Osteoblast (primary cell): ENCODE measurements around the gene CCDC106. TPM values are rescaled to one million over a fixed set of nuclear protein-coding genes. Genes with fewer than 3 reads are reported as not detected.

Experiments used
- DNase-seq: peaks from one replicate; pipeline ENCODE4 v3.0.0; 2011; ENCODE audit warnings: low spot score, mixed read lengths; ENCODE audit not compliant: insufficient read length; ENCODE audit errors: missing footprints
- H2AFZ ChIP-seq: 2 replicates; pipeline ENCODE4 v1.6.0; 2011; ENCODE audit warnings: mild to moderate bottlenecking, low read length
- H3K27ac ChIP-seq: 2 replicates; pipeline ENCODE4 v1.5.1; 2011; ENCODE audit warnings: mild to moderate bottlenecking, low read depth, low read length, moderate library complexity
- H3K27me3 ChIP-seq: 2 replicates; pipeline ENCODE4 v1.6.0; 2012; ENCODE audit warnings: mild to moderate bottlenecking, control low read depth, inconsistent platforms, low read length, moderate library complexity; ENCODE audit not compliant: insufficient read depth
- H3K36me3 ChIP-seq: 2 replicates; pipeline ENCODE4 v1.5.1; 2011; ENCODE audit warnings: mild to moderate bottlenecking, low read length, control low read depth, moderate library complexity; ENCODE audit not compliant: insufficient read depth
- H3K4me1 ChIP-seq: 2 replicates; pipeline ENCODE4 v1.5.1; 2011; ENCODE audit warnings: mild to moderate bottlenecking, low read length, control low read depth, moderate library complexity; ENCODE audit not compliant: insufficient read depth
- H3K4me2 ChIP-seq: 2 replicates; pipeline ENCODE4 v1.6.0; 2011; ENCODE audit warnings: mild to moderate bottlenecking, low read length; ENCODE audit not compliant: insufficient read depth
- H3K4me3 ChIP-seq: fragments of 200-600 bp; sonication (generic); 3 replicates; pipeline ENCODE4 v1.5.1; 2012; ENCODE audit warnings: mild to moderate bottlenecking, low read length, inconsistent platforms; ENCODE audit not compliant: insufficient read depth
- H3K79me2 ChIP-seq: 2 replicates; pipeline ENCODE4 v1.6.0; 2012; ENCODE audit warnings: mild to moderate bottlenecking, low read length, control low read depth, inconsistent platforms; ENCODE audit not compliant: insufficient read depth
- H3K9me3 ChIP-seq: 2 replicates; pipeline ENCODE4 v1.5.1; 2011; ENCODE audit warnings: low read depth, low read length, control low read depth
- H4K20me1 ChIP-seq: 2 replicates; pipeline ENCODE4 v1.6.0; 2012; ENCODE audit warnings: mild to moderate bottlenecking, low read length, control low read depth; ENCODE audit not compliant: insufficient read depth
- total RNA-seq: library from RNA; depleted of rRNA; stranded (reverse); fragments of >200 nt; gene quantifications from 2 replicates; pipeline ENCODE4 v1.2.3, GENCODE V29; 2012
- TF ChIP-seq, protein P1 (sequence below): IDR thresholded peaks from 2 replicates; pipeline ENCODE4 v1.5.1; 2011; ENCODE audit warnings: mild to moderate bottlenecking, low read depth, low read length, moderate library complexity; ENCODE audit errors: extremely low read depth

Gene CCDC106
- total RNA-seq, 1 donor = 10.5 TPM

DNA sequence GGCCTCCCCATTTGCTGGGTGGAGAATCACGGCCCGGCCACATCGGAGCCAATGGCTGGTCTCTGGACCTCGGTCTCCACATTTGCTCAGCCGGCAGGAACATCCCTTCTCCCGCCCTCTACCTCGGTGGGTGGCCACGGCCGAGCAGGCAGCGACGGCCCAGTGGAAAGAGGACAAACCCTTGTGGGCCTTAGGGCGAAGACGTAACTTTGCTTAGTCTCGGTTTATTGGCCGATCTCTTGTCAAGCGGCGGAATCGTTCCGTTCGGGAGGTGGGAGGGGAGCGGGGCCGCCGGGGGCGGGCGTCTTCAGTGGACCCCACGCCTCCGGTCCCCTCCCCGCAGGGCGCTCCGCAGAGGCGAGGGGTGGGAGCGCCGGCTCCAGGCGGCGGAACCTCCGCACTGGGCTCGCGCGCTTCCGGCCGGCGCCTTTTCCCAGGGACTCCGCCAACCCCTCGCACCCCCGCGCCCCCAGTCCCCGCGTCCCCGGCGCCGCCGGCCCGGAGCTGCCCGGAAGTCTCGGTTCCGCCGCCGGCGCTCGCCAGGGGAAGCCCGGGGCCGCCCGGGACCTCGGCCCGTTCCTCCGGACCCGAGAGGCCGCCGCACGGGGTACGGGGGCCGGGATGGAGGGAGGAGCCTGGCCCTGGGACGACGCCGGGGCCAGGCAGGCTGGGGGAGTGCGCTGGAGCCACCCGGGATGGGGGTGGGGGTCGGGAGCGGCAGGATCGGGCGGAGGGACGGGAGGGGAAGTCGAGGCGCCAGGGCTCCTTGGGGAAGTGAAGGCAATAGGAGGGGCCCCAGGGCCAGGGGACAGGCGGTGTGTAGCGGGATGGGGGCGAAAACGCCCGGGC, 7.2 kb upstream of the CCDC106 start, which contains the start of gene ZNF580:
TSS of gene ZNF580 (plus strand) at position 426 of the 849 bp plus-strand sequence. CDS start 1,507 bp downstream, outside the sequence.
- Histone ChIP-seq H3K27ac (peak within 1 kb of the TSS; percentile 80), H3K79me2 (peaks cover 58% of the 10 kb centered on the region), H3K4me1 (peaks cover 33% of the 10 kb centered on the region), H3K36me3 (peaks cover 15% of the 10 kb centered on the region), H3K4me2 (peak within 1 kb of the TSS; percentile 98), H3K4me3 (peak within 1 kb of the TSS; percentile 85), H2AFZ (peak within 1 kb of the TSS; percentile 81), H4K20me1 (peaks cover 6% of the 10 kb centered on the region), H3K27me3 (no peaks in the 10 kb centered on the region), H3K9me3 (no peaks in the 10 kb centered on the region)
- TF ChIP-seq, protein P1, sequence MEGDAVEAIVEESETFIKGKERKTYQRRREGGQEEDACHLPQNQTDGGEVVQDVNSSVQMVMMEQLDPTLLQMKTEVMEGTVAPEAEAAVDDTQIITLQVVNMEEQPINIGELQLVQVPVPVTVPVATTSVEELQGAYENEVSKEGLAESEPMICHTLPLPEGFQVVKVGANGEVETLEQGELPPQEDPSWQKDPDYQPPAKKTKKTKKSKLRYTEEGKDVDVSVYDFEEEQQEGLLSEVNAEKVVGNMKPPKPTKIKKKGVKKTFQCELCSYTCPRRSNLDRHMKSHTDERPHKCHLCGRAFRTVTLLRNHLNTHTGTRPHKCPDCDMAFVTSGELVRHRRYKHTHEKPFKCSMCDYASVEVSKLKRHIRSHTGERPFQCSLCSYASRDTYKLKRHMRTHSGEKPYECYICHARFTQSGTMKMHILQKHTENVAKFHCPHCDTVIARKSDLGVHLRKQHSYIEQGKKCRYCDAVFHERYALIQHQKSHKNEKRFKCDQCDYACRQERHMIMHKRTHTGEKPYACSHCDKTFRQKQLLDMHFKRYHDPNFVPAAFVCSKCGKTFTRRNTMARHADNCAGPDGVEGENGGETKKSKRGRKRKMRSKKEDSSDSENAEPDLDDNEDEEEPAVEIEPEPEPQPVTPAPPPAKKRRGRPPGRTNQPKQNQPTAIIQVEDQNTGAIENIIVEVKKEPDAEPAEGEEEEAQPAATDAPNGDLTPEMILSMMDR = no peak
- peak; percentile 98 for DNase-seq

DNA sequence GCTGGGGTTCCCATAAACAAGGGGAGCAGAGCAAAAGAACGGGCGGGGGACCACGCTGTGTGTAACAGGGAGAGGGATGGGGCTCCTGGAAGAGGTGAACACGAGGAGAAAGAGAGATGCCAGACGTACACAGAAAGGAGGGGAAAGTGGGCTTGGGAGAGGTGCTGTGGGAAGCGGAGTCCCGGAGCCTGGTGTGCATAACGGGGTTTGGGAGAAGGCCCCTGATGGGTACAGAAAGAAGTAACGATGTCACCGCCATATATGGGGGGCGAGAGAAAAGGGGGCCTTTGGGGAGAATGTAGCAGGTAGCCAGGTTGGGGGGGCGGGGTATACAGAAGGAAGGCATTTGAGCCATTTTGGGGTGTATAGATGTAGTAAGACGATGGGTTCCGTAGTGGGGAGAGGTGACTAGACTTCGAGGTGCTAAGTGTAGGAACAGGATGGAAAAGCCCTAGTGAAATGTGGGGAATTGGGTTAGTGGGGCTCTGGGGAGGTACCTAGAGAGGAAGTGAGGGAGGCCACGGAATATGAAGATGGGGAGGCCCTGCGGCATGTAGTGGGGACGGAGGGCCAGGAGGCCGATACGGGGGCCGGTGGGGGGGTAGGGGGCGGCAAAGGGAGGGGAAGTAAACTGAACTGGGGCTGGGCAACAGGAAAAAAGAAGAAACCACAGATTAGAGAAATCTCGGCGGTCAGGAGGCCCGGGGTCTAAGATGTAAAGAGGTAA, 6.4 kb upstream of the CCDC106 start:
- Histone ChIP-seq H2AFZ (peak overlapping the region; percentile 22), H3K27me3 (no peaks in the 10 kb centered on the region), H3K4me3 (peak overlapping the region; percentile 85), H3K4me1 (peaks cover 25% of the 10 kb centered on the region), H3K79me2 (peaks cover 50% of the 10 kb centered on the region), H3K4me2 (peak overlapping the region; percentile 98), H3K9me3 (no peaks in the 10 kb centered on the region), H3K36me3 (peaks cover 15% of the 10 kb centered on the region), H3K27ac (peak overlapping the region; percentile 61), H4K20me1 (no peaks in the 10 kb centered on the region)
- TF ChIP-seq, protein P1 = no peak
- peak; percentile 78 for DNase-seq

DNA sequence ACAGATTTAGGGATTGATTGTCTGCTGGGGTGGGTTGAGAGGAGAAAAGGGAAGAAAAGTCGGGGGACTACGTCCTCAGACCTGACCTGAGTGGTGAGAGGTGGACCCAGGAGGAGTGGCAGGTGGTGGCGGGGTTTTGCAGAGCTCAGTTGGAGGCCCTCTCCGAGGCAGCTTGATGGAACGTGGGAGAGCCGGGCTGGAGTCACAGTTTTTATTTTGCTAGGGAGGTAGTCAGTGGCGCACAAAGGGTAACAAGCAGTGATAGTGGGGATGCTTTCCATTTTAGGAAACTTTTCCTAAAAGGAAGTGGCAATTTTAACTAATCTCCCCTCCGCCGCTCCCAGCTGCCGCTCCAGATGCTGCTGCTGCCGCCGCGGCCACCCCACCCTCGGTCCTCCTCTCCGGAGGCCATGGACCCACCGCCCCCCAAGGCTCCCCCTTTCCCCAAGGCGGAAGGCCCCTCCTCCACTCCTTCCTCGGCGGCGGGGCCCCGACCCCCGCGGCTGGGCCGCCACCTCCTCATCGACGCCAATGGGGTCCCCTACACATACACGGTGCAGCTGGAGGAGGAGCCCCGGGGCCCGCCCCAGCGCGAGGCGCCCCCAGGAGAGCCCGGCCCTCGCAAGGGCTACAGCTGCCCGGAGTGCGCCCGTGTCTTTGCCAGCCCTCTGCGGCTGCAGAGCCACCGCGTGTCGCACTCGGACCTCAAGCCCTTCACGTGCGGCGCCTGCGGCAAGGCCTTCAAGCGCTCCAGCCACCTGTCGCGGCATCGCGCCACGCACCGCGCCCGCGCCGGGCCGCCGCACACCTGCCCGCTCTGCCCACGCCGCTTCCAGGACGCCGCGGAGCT, 5.6 kb upstream of the CCDC106 start:
- Histone ChIP-seq H3K4me2 (peak overlapping the region; percentile 98), H3K4me1 (peaks cover 27% of the 10 kb centered on the region), H3K9me3 (no peaks in the 10 kb centered on the region), H3K27me3 (no peaks in the 10 kb centered on the region), H3K4me3 (peak overlapping the region; percentile 85), H2AFZ (no peak overlapping the region), H3K27ac (peak overlapping the region; percentile 72), H3K79me2 (peaks cover 46% of the 10 kb centered on the region), H4K20me1 (no peaks in the 10 kb centered on the region), H3K36me3 (peaks cover 15% of the 10 kb centered on the region)
- TF ChIP-seq, protein P1 = no peak
- DNase-seq = peak; percentile 95
